Kidney (tissue), 14 donors: Measurements from ENCODE around the gene EGF. TPM values are rescaled to one million over a fixed set of nuclear protein-coding genes. Genes with fewer than 3 reads are reported as not detected.

Experiments used
- DNase-seq, 5 donors: peaks; one replicate each; pipeline ENCODE4 v3.0.0-alpha.2; 2013 to 2020
- FAIRE-seq: peaks from 2 replicates; lab custom pipeline; 2012; peaks lifted over from hg19 to GRCh38; lab: Jason Lieb, UNC
- H3K27ac ChIP-seq, 2 donors: one replicate each; pipeline ENCODE4 v1.7.0; 2013; ENCODE audit warnings: low read depth in 2 of 2, low read length in 2 of 2, inconsistent platforms in 1 of 2
- H3K27me3 ChIP-seq: one replicate; pipeline ENCODE4 v1.7.1; 2013; ENCODE audit warnings: low read length, inconsistent platforms; ENCODE audit not compliant: control insufficient read depth, insufficient read depth
- H3K36me3 ChIP-seq, 3 donors: one replicate each; pipeline versions ENCODE4 v1.7.0 to v1.7.1; 2013; ENCODE audit warnings: low read length in 3 of 3, control low read depth in 1 of 3, inconsistent platforms in 1 of 3; ENCODE audit not compliant: insufficient read depth in 3 of 3, control insufficient read depth in 2 of 3
- H3K4me1 ChIP-seq, 3 donors: one replicate each; pipeline versions ENCODE4 v1.7.0 to v1.7.1; 2013; ENCODE audit warnings: low read length in 3 of 3, inconsistent platforms in 1 of 3, low read depth in 1 of 3; ENCODE audit not compliant: control insufficient read depth in 2 of 3, insufficient read depth in 2 of 3
- H3K4me3 ChIP-seq, 3 donors: one replicate each; pipeline versions ENCODE4 v1.7.0 to v1.8.1; 2013; ENCODE audit warnings: low read length in 3 of 3, control low read depth in 1 of 3, inconsistent platforms in 1 of 3
- H3K9ac ChIP-seq, 3 donors: one replicate each; pipeline versions ENCODE4 v1.7.0 to v1.7.1; 2013; ENCODE audit warnings: low read length in 3 of 3, control low read depth in 1 of 3, inconsistent platforms in 1 of 3
- H3K9me3 ChIP-seq, 3 donors: one replicate each; pipeline versions ENCODE4 v1.7.0 to v1.7.1; 2013; ENCODE audit warnings: low read length in 3 of 3, control low read depth in 1 of 3, inconsistent platforms in 1 of 3; ENCODE audit not compliant: control insufficient read depth in 2 of 3, insufficient read depth in 1 of 3
- CTCF ChIP-seq: IDR thresholded peaks from 3 replicates; pipeline ENCODE4 v1.5.1; 2012; ENCODE audit warnings: mild to moderate bottlenecking, moderate library complexity, borderline replicate concordance; ENCODE audit not compliant: insufficient read depth; ENCODE audit errors: extremely low read depth
- intact Hi-C: fragments of 100-400 bp; cut with DNase I; formaldehyde crosslinking; loops from one replicate; pipeline ENCODE4 v1.11.1; 2022
- polyA plus RNA-seq: library from polyadenylated mRNA; stranded (reverse); fragments of 350-450 nt; fragmentation: Illumina TruSeq; extraction: RNeasy Lipid Tissue Mini Kit (QIAGEN cat#74804); gene quantifications from one replicate; pipeline ENCODE4 v1.2.3, GENCODE V29; 2014; ENCODE audit warnings: low read depth, low replicate concordance; ENCODE audit not compliant: insufficient read depth
- total RNA-seq: library from RNA; stranded (reverse); fragmentation: NEBNext Ultra II Directional; extraction: Animal tissue kit (Norgen Biotek cat#: 25700); gene quantifications from one replicate; pipeline ENCODE4 v1.2.1, GENCODE V29; 2021
- donor health status: control.
- donor health status: control.
- donor health status: control.
- donor health status: control.
- donor health status: control.
- donor health status: DM: yes; HTN: yes; CAD: no.
- donor health status: Normal renal cell carcinoma (clear cell type).

Gene EGF
- total and polyA plus RNA-seq, 2 donors from 2014 or later = 3.3 to 72.8 TPM

- DNase-seq = peak in 1 of 5 donors; percentile 33
- no peak for TF ChIP-seq CTCF
- no peak for FAIRE-seq
- no peak overlapping the region for H3K27ac ChIP-seq
- H3K4me3 ChIP-seq = no peak overlapping the region
- intact Hi-C loops = no loop called here
- no peaks in the 10 kb centered on the region for H3K4me1 ChIP-seq
- no peaks in the 10 kb centered on the region for H3K9me3 ChIP-seq
- no peak overlapping the region for H3K9ac ChIP-seq
- H3K36me3 ChIP-seq = no peaks in the 10 kb centered on the region
- no peaks in the 10 kb centered on the region for H3K27me3 ChIP-seq
Observed at GRCh38 chr4:109999585-109999912, 86.9 kb downstream of the EGF start.

- Histone ChIP-seq H3K9ac (no peak overlapping the region), H3K27me3 (no peaks in the 10 kb centered on the region), H3K27ac (no peak overlapping the region), H3K9me3 (no peaks in the 10 kb centered on the region), H3K4me3 (no peak overlapping the region), H3K36me3 (no peaks in the 10 kb centered on the region), H3K4me1 (peaks cover 0 to 12% (median 9%) of the 10 kb centered on the region in 3 donors)
- intact Hi-C loops = loop anchor here (5.0 kb wide), 1 partner anchor 510 kb away; no protein-coding TSS in a partner anchor
- FAIRE-seq (no peak), DNase-seq (no peak)
- no peak for TF ChIP-seq CTCF
Observed at GRCh38 chr4:110002326-110002725, 89.6 kb downstream of the EGF start.

GRCh38 chr4:110003401-110004187 is 90.9 kb downstream of the EGF start:
- DNase-seq (no peak), FAIRE-seq (no peak)
- H3K9ac ChIP-seq = no peak overlapping the region
- H3K36me3 ChIP-seq = no peaks in the 10 kb centered on the region
- intact Hi-C loops = loop anchor here (5.0 kb wide), 1 partner anchor 509 kb away; no protein-coding TSS in a partner anchor
- no peak overlapping the region for H3K4me3 ChIP-seq
- no peak overlapping the region for H3K27ac ChIP-seq
- H3K9me3 ChIP-seq = no peaks in the 10 kb centered on the region
- no peak for TF ChIP-seq CTCF
- H3K27me3 ChIP-seq = no peaks in the 10 kb centered on the region
- H3K4me1 ChIP-seq = peaks cover 0 to 24% (median 11%) of the 10 kb centered on the region in 3 donors
